NCI-H82 (cell line): ENCODE results near the gene RUVBL2.
A peak's percentile ranks its signal among the peaks of the same experiment; 100 is the strongest.

Experiments used
- DNase-seq: peaks from one replicate; lab custom pipeline; 2025; lab: John Stamatoyannopoulos, UW

RUVBL2 gene

GRCh38 chr19:48993175-48994034 lies at the start of gene RUVBL2, which contains the start of gene GYS1:
RUVBL2 (plus strand) TSS chr19:48993887; CDS start chr19:48993912, 25 bp downstream.
GYS1 (minus strand) TSS chr19:48993309; CDS start chr19:48993112, 197 bp downstream.
- DNase-seq: peak; percentile 99

- DNase-seq: no peak
Observed at GRCh38 chr19:48945415-48945814, 48.3 kb upstream of the RUVBL2 start.

GRCh38 chr19:48945817-48946216 lies 47.9 kb upstream of the RUVBL2 start:
- DNase-seq: no peak

GRCh38 chr19:48946463-48947257 lies 47.0 kb upstream of the RUVBL2 start:
- no peak for DNase-seq

- DNase-seq: no peak
Observed at GRCh38 chr19:48947258-48947542, 46.5 kb upstream of the RUVBL2 start.

GRCh38 chr19:48950159-48950558 lies 43.5 kb upstream of the RUVBL2 start:
- peak; percentile 61 for DNase-seq

- DNase-seq: no peak
Observed at GRCh38 chr19:48950830-48951519, 42.7 kb upstream of the RUVBL2 start.

GRCh38 chr19:48953141-48953540 lies 40.5 kb upstream of the RUVBL2 start:
- no peak for DNase-seq

- DNase-seq: no peak
Observed at GRCh38 chr19:48953990-48954594, 39.6 kb upstream of the RUVBL2 start.

- DNase-seq: peak; percentile 99
Observed at GRCh38 chr19:48954595-48955307, 38.9 kb upstream of the RUVBL2 start, which contains the start of gene BAX. BAX (plus strand) TSS chr19:48954875; CDS start chr19:48954929, 54 bp downstream.

- DNase-seq: no peak
Observed at GRCh38 chr19:48955308-48955958, 38.3 kb upstream of the RUVBL2 start.

- DNase-seq: no peak
Observed at GRCh38 chr19:48958006-48958405, 35.7 kb upstream of the RUVBL2 start.

GRCh38 chr19:48959341-48960239 lies 34.1 kb upstream of the RUVBL2 start:
- no peak for DNase-seq

- DNase-seq: no peak
Observed at GRCh38 chr19:48961051-48961649, 32.5 kb upstream of the RUVBL2 start.

GRCh38 chr19:48961673-48962028 lies 32.0 kb upstream of the RUVBL2 start:
- no peak for DNase-seq

- DNase-seq: no peak
Observed at GRCh38 chr19:48962029-48962848, 31.4 kb upstream of the RUVBL2 start.

GRCh38 chr19:48962849-48963165 lies 30.9 kb upstream of the RUVBL2 start:
- no peak for DNase-seq

GRCh38 chr19:48963371-48964204 lies 30.1 kb upstream of the RUVBL2 start:
- peak; percentile 37 for DNase-seq
